B cell (primary cell): Measurements from ENCODE around the gene TIMMDC1.

ENCODE experiments used
- EZH2 ChIP-seq: IDR thresholded peaks from 2 replicates; pipeline ENCODE4 v1.6.1; 2012; ENCODE audit warnings: borderline replicate concordance, low read depth, mild to moderate bottlenecking, moderate library complexity, low read length; ENCODE audit not compliant: insufficient read depth, poor library complexity, severe bottlenecking
- TF ChIP-seq, protein P1 (sequence below): fragments of 200-600 bp; IDR thresholded peaks from one replicate; pipeline ENCODE4 v1.8.0; 2022; ENCODE audit warnings: antibody characterized with exemption, mild to moderate bottlenecking

GRCh38 chr3:119500265-119500664, 1.9 kb downstream of the TIMMDC1 start:
- TF ChIP-seq, protein P1, sequence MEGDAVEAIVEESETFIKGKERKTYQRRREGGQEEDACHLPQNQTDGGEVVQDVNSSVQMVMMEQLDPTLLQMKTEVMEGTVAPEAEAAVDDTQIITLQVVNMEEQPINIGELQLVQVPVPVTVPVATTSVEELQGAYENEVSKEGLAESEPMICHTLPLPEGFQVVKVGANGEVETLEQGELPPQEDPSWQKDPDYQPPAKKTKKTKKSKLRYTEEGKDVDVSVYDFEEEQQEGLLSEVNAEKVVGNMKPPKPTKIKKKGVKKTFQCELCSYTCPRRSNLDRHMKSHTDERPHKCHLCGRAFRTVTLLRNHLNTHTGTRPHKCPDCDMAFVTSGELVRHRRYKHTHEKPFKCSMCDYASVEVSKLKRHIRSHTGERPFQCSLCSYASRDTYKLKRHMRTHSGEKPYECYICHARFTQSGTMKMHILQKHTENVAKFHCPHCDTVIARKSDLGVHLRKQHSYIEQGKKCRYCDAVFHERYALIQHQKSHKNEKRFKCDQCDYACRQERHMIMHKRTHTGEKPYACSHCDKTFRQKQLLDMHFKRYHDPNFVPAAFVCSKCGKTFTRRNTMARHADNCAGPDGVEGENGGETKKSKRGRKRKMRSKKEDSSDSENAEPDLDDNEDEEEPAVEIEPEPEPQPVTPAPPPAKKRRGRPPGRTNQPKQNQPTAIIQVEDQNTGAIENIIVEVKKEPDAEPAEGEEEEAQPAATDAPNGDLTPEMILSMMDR: no peak
- TF ChIP-seq EZH2: no peak
